ENCODE measurements around the gene PALD1.

DNA sequence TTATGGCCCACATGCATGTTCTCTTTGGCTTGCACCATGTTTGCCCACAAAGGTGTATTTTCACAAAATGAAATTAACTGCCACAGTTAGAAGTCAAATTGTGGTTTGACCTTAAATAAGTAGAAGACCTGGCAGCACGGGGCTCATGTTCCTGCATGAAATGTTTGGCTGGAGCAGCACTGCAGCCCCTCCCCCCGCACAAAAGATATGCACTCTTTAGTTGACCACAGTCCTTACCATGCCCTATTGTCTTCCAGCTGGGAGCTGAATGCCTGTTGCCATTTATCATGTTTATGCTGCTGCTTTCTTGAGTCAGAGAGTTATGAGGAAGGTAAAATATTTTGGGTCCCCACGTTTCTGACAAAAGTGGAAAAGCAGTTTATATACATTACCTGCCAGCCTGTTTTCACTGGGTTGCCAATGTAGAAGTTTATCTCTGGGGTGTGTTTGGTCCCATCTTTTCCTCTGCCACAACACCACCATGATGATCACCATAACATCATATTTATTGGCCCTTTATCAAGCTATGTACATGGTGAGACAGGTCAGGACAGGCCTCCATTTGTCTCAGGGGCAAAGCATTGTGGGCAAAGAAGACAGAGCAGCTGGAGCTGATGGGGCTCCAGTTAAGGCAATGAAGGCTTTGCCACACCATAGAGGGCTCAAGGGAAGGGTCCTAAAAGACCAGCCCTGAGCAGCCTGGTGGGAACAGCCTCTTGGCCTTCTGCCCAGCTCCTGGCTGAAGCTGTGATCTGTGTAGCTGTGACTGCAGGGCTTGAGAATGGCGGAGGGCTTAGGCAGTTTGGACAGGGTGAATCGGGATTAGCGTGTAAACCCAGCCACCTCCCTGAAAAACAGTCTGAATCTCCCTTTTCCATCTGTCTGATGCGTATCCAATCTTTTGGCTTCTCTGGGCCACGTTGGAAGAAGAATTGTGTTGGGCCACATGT, 118.6 kb downstream of the PALD1 start:
- TF ChIP-seq, protein P1, sequence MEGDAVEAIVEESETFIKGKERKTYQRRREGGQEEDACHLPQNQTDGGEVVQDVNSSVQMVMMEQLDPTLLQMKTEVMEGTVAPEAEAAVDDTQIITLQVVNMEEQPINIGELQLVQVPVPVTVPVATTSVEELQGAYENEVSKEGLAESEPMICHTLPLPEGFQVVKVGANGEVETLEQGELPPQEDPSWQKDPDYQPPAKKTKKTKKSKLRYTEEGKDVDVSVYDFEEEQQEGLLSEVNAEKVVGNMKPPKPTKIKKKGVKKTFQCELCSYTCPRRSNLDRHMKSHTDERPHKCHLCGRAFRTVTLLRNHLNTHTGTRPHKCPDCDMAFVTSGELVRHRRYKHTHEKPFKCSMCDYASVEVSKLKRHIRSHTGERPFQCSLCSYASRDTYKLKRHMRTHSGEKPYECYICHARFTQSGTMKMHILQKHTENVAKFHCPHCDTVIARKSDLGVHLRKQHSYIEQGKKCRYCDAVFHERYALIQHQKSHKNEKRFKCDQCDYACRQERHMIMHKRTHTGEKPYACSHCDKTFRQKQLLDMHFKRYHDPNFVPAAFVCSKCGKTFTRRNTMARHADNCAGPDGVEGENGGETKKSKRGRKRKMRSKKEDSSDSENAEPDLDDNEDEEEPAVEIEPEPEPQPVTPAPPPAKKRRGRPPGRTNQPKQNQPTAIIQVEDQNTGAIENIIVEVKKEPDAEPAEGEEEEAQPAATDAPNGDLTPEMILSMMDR (IDR thresholded peaks at IDR 0.05; ENCODE audit: insufficient read depth, low read length), result no peak
- TF ChIP-seq, protein P2, sequence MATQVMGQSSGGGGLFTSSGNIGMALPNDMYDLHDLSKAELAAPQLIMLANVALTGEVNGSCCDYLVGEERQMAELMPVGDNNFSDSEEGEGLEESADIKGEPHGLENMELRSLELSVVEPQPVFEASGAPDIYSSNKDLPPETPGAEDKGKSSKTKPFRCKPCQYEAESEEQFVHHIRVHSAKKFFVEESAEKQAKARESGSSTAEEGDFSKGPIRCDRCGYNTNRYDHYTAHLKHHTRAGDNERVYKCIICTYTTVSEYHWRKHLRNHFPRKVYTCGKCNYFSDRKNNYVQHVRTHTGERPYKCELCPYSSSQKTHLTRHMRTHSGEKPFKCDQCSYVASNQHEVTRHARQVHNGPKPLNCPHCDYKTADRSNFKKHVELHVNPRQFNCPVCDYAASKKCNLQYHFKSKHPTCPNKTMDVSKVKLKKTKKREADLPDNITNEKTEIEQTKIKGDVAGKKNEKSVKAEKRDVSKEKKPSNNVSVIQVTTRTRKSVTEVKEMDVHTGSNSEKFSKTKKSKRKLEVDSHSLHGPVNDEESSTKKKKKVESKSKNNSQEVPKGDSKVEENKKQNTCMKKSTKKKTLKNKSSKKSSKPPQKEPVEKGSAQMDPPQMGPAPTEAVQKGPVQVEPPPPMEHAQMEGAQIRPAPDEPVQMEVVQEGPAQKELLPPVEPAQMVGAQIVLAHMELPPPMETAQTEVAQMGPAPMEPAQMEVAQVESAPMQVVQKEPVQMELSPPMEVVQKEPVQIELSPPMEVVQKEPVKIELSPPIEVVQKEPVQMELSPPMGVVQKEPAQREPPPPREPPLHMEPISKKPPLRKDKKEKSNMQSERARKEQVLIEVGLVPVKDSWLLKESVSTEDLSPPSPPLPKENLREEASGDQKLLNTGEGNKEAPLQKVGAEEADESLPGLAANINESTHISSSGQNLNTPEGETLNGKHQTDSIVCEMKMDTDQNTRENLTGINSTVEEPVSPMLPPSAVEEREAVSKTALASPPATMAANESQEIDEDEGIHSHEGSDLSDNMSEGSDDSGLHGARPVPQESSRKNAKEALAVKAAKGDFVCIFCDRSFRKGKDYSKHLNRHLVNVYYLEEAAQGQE (IDR thresholded peaks at IDR 0.05; ENCODE audit: insufficient replicate concordance, low read depth), result no peak
- TF ChIP-seq POLR2AphosphoS5 (IDR thresholded peaks at IDR 0.05; ENCODE audit: low read depth) (no peak), GABPA (IDR thresholded peaks at IDR 0.05; ENCODE audit: low read depth) (no peak), SPI1 (IDR thresholded peaks at IDR 0.05; ENCODE audit: borderline replicate concordance, low read depth) (no peak)

Data from HL-60 (cell line).